Colon (tissue), 2 donors: ENCODE data around the gene SHBG.

Experiments used
- FAIRE-seq: peaks from 2 replicates; lab custom pipeline; 2012; peaks lifted over from hg19 to GRCh38; lab: Jason Lieb, UNC
- donor health status: control.
- donor health status: control.

Gene SHBG

GRCh38 chr17:7647018-7647417, 17.1 kb downstream of the SHBG start:
- no peak for FAIRE-seq

- no peak for FAIRE-seq
These were observed 20.7 kb downstream of the SHBG start, which contains the start of gene ATP1B2 for GRCh38 chr17:7650509-7651096. TSS of gene ATP1B2 (plus strand) at chr17:7650926. CDS start at chr17:7651519, 593 bp downstream.

GRCh38 chr17:7651097-7651664, 21.2 kb downstream of the SHBG start:
- FAIRE-seq: no peak

GRCh38 chr17:7651665-7652387, 21.9 kb downstream of the SHBG start:
- FAIRE-seq: no peak

- no peak for FAIRE-seq
These were observed 22.7 kb downstream of the SHBG start for GRCh38 chr17:7652388-7653356.

- no peak for FAIRE-seq
These were observed 25.1 kb downstream of the SHBG start for GRCh38 chr17:7654832-7655540.

- no peak for FAIRE-seq
These were observed 25.6 kb downstream of the SHBG start for GRCh38 chr17:7655541-7655840.

- no peak for FAIRE-seq
These were observed 27.1 kb downstream of the SHBG start for GRCh38 chr17:7656958-7657609.

GRCh38 chr17:7667656-7668406, 37.9 kb downstream of the SHBG start:
- no peak for FAIRE-seq

GRCh38 chr17:7668482-7668881, 38.5 kb downstream of the SHBG start:
- FAIRE-seq: no peak

GRCh38 chr17:7673239-7673638, 43.3 kb downstream of the SHBG start:
- no peak for FAIRE-seq

GRCh38 chr17:7674934-7675333, 45.0 kb downstream of the SHBG start:
- no peak for FAIRE-seq

- FAIRE-seq: no peak
These were observed 46.6 kb downstream of the SHBG start for GRCh38 chr17:7676533-7676932.

GRCh38 chr17:7677388-7678067, 47.6 kb downstream of the SHBG start:
- no peak for FAIRE-seq
